SW480 (cell line): ENCODE measurements around the gene CFAP77.

Experiments used
- DNase-seq: peaks from one replicate; pipeline ENCODE4 v3.0.0-alpha.2; 2016; ENCODE audit warnings: low spot score

The CFAP77 gene

GRCh38 chr9:132489536-132489935, 79.5 kb downstream of the CFAP77 start:
- DNase-seq, result no peak

DNA sequence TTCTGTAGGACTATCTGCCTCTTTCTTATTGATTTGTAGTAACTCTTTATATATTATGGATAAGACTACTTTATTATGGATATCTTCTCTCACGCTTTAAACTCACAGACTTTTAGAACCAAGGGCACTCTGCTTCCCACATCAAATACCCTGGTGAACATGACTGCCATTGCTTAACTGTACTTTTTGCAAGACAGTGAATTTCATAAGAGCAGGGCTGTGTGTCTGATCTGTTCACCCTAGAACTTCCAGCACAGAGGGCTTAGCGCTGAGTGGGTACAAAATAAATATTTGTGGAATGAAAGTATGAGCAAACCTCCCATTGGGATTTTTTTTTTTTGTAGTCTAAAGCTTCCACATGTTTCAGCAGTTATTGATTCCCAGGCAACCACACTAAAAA, 84.8 kb downstream of the CFAP77 start:
- DNase-seq, result no peak

DNA sequence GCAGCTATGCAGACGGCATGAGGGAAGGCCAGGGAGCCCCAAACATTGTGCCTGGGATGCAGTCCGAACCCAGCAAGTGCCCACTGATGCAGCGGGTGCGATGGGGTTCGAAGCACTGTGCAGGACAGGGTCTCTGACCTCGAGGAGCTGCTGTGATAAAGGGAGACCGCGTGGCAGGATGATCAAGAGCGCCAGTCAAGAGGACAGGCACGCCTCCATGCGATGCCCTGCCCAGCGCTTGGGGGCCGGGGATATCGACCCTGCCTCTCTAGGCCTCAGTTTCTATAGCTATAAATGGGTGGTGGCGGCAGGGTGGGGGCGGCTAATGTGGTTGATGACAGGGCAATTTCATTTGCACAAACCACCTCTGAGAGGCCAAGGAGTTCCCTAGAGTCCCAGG, 87.7 kb downstream of the CFAP77 start:
- no peak for DNase-seq

DNA sequence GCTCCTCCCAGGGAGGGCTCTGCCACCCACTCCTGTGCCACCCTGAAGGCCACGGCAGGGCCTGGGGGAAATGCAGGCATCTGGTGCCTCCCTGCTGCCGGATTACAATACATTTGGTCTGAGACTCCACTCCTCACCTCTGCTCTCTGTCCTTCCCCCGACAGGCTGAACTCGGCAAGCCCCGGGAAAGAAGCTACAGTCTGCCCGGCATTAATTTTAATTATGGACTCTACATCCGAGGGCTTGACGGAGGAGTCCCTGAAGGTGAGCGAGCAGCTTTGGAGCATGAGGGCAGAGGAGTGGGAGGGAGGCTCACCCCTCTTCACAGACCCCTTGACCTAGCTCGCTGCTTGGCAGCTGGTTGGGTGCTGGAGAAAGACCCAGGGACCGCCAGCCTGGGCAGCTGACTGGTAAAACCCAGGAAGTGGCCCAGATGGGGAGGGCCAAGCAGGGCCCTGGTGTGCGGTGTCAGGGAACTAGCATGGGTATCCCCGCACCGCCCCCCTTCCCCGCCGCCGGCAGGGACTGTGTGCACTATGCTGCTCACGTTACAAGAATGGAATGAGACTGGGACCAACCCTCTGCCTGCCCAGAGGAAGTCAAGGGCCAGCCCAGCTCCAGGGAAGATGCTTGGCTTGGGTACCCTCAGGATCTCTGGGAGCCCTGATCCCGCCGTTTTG, 88.7 kb downstream of the CFAP77 start:
- no peak for DNase-seq

- DNase-seq, result no peak
These were observed 89.2 kb downstream of the CFAP77 start for GRCh38 chr9:132499251-132499650.

GRCh38 chr9:132500193-132500592, 90.2 kb downstream of the CFAP77 start:
- DNase-seq, result no peak

- no peak for DNase-seq
These were observed 92.5 kb downstream of the CFAP77 start for GRCh38 chr9:132502480-132502879.

GRCh38 chr9:132503116-132503515, 93.1 kb downstream of the CFAP77 start:
- no peak for DNase-seq

DNA sequence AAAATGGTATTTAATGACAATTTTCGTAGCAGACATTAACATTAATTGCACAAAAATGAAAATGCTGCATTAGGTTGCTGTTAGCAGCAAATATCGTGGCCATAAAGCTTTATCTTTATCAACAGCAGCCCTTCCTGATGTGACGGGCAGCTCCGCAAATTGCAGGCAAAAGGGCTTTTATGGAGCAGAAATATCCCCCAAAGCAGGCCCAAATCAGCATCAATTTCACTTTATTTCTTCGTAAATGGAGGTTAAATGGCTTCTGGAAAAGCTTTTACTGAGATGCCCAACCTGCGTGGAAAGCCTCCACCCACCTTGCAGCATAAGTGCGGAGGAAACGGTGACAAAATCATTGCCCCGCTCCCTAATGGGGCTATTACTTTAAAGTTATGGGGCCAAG, 94.5 kb downstream of the CFAP77 start:
- no peak for DNase-seq

- DNase-seq, result no peak
These were observed 96.1 kb downstream of the CFAP77 start for GRCh38 chr9:132505991-132506655.

GRCh38 chr9:132506977-132507669, 97.1 kb downstream of the CFAP77 start:
- no peak for DNase-seq

DNA sequence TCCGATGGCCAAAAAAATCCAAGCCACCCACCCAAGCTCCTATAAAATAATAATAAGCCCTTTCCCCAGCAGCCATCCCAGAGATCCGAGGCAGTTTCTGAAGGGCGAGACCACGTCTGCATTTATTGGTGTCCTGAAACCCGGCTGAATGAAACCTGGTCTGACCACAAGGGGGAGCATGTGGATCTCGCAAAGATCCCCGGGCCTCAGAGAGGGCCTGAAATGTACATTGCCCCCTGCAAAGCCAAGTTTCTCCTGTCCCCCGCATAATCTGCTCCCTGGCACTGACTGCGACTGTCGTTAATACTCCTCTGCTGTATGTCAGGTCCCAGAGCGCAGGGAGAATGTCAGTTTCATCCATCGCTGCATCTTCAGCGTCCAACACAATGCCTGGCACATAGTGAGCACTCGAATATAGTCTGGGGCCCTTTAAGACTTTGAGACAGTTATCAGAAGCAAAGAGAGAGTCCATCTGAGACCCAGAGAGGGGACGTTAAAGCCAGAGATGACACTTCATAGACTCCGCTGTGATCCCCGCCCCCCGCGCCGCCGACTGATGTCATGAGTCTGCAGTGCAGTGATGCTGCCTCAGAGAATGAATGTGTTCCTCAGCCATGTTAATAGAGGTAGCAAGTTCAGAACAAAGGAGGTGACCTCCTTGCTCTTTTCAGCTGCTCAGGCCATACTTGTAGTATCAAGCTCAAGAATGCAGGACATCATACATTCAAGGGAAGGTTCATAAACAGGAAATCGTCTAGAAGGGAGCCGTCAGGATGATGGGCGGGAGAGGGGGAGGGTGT, 97.9 kb downstream of the CFAP77 start:
- peak; percentile 68 for DNase-seq

DNA sequence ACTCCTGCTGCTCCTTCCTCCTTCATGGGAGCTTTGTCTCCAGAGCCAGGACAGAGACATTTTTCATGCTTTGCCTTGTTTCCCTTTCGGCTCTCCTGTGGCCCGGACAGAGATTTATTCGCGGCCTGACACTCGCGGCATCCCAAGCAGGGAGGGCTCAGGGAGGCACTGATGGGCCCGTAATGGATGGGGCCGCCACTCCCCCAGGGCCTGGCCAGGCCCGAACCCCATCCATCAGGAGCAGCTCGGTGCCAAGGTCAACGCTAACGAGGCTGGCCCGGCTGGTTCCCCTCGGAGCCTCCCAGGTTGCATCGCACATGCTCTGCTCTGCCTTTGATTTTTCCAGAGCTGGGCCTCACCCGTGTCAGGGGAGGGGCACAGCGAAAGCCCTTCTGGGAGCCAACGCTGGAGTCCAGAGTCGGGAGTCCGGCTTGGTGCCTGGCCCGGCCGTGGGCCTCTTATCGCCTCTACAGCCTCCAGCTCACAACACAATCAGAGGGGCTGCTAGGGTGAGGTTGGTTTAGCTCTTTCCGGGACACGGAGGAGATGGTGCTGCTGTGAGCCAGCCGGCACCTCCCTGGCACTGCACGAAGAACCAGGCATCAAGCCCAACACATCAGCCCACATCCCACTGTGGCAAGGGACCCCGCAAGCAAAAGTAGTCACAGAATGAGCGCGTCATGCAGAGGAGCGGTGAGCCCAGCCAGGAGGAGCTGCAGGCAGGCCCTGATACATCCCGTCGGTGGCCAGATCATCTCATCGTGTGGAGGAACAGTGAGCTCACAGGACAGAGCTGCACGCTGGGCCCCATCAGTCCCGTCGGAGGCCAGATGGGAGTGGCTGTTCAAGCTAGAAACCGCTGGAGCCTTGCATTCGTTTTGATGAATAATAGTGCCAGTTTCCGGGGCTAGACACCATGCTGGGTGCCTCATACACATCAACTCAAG, 100.2 kb downstream of the CFAP77 start:
- DNase-seq, result no peak

DNA sequence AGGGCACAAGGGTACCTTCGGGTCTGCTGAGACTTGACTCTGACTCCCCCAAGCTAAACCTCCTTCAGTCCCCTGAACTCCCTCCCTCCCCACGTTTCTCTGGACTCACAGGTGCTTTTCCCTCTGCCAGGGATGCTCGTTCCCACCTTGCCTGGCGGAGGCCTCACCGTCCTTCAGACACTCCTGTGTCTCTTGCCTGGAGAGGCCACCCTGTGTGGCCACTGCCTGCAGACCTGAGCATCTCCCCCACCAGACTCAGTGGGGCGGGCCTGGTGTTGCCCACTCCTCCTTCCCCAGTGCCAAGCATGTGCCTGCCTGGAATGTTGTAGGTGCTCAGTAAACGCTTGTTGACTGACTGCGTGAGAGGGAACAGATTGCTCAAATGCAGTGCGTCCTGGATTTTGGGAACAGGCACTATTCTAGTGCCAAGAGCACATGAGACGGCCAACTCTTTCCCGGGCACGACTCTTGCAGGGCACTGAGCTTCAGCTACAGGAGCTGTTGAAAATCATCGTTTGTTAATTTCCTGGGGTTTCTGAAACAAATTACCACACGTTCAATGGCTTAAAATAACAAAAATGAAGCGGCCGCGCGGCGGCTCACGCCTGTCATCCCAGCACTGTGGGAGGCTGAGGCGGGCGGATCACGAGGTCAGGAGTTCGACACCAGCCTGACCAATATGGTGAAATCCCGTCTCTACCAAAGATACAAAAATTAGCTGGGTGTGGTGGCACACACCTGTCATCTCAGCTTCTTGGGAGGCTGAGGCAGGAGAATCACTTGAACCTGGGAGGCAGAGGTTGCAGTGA, 101.4 kb downstream of the CFAP77 start:
- DNase-seq, result no peak

GRCh38 chr9:132513416-132513815, 103.4 kb downstream of the CFAP77 start:
- DNase-seq, result no peak

DNA sequence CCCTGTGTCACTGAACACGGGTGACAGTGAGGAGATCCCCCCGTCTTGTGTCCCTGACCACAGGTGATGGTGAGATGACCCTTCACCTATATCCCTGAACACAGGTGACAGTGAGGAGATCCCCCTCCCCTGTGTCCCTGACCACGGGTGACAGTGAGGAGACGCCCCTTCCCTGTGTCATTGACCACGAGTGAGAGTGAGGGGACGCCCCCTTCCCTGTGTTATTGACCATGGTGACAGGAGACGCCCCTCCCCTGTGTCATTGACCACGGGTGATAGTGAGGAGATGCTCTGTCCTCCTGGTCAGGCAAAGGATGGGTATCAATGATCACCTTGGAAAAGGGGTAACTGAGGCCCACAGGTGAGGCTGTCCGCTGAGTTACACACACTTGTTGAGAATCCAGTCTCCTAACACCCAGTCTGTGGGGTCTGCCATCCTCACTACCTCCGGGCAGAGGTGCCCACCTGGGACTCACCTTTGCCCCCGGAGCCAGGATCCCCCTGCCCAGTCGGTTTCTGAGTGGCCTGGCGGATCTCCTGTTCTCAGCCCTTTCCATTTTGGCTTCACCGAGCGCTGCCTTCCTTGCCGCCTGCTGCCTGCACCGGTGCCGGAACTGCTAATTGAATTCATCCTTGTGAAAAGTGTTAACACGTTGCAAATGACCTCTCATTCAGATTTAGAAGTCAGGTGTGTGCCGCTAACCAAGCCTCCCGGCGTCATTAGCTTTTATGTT, 104.2 kb downstream of the CFAP77 start:
- no peak for DNase-seq

- DNase-seq, result no peak
These were observed 104.8 kb downstream of the CFAP77 start for GRCh38 chr9:132514821-132515220.

- DNase-seq, result no peak
These were observed 106.3 kb downstream of the CFAP77 start for GRCh38 chr9:132516301-132516700.

GRCh38 chr9:132516911-132517310, 106.9 kb downstream of the CFAP77 start:
- DNase-seq, result no peak
